Stimulated activated CD4-positive, alpha-beta T cell treated with anti-CD3 and anti-CD28 coated beads, TNF-alpha, amount 100 ng/mL, for 24 hours (primary cell): ENCODE data around the gene DRICH1.
"Not testable (repeated sequence)": the region's sequence is repeated elsewhere in the genome, so short reads cannot be mapped to it uniquely, and the experiment has no call there.

Source experiments
- DNase-seq, 3 experiments: peaks; one replicate each; pipeline ENCODE4 v3.0.0-alpha.2; 2020; ENCODE audit warnings: low read depth in 3 of 3

Gene DRICH1

GRCh38 chr22:23649071-23649501 lies 17.0 kb upstream of the DRICH1 start:
- no peak for DNase-seq

- not testable (repeated sequence) for DNase-seq
Observed at GRCh38 chr22:23646526-23646925, 14.4 kb upstream of the DRICH1 start.

GRCh38 chr22:23640206-23640605 lies 8.1 kb upstream of the DRICH1 start:
- not testable (repeated sequence) for DNase-seq

- DNase-seq = no peak
Observed at GRCh38 chr22:23639661-23640060, 7.5 kb upstream of the DRICH1 start.

GRCh38 chr22:23638611-23639010 lies 6.5 kb upstream of the DRICH1 start:
- DNase-seq = no peak

- DNase-seq = not testable (repeated sequence)
Observed at GRCh38 chr22:23635291-23635690, 3.2 kb upstream of the DRICH1 start.

- not testable (repeated sequence) for DNase-seq
Observed at GRCh38 chr22:23628056-23628743, 3.9 kb downstream of the DRICH1 start.

- peak; percentile 22 to 57 (median 25) for DNase-seq
Observed at GRCh38 chr22:23627401-23628055, 4.6 kb downstream of the DRICH1 start.

- no peak for DNase-seq
Observed at GRCh38 chr22:23626286-23626975, 5.7 kb downstream of the DRICH1 start.

GRCh38 chr22:23622634-23623033 lies 9.5 kb downstream of the DRICH1 start:
- DNase-seq = no peak

- DNase-seq = not testable (repeated sequence)
Observed at GRCh38 chr22:23621916-23622315, 10.2 kb downstream of the DRICH1 start.

GRCh38 chr22:23621082-23621780 lies 10.9 kb downstream of the DRICH1 start:
- DNase-seq = no peak

- DNase-seq = no peak
Observed at GRCh38 chr22:23613193-23613972, 18.7 kb downstream of the DRICH1 start.

GRCh38 chr22:23609983-23610781 lies 21.9 kb downstream of the DRICH1 start:
- no peak for DNase-seq

GRCh38 chr22:23608583-23608982 lies 23.5 kb downstream of the DRICH1 start:
- DNase-seq = no peak

- DNase-seq = no peak
Observed at GRCh38 chr22:23606204-23607131, 25.7 kb downstream of the DRICH1 start.

GRCh38 chr22:23604939-23605712 lies 27.0 kb downstream of the DRICH1 start:
- DNase-seq = no peak

- DNase-seq = no peak
Observed at GRCh38 chr22:23603266-23603665, 28.9 kb downstream of the DRICH1 start.
